IMR-90 (cell line): ENCODE data around the gene PINLYP.

Experiments used
- BHLHE40 ChIP-seq: fragments of 150-350 bp; IDR thresholded peaks from 2 replicates; pipeline ENCODE4 v1.6.1; 2016; ENCODE audit warnings: mild to moderate bottlenecking, low read depth, low read length
- CEBPB ChIP-seq: IDR thresholded peaks from 2 replicates; pipeline ENCODE4 v1.6.1; 2012; ENCODE audit warnings: low read depth, low read length, improper control_type of control experiment
- FOS ChIP-seq: fragments of 150-350 bp; IDR thresholded peaks from 2 replicates; pipeline ENCODE4 v1.6.1; 2016; ENCODE audit warnings: low read depth, low read length
- MAFK ChIP-seq: IDR thresholded peaks from 2 replicates; pipeline ENCODE4 v1.6.1; 2012; ENCODE audit warnings: low read depth, low read length, improper control_type of control experiment
- MXI1 ChIP-seq: IDR thresholded peaks from 2 replicates; pipeline ENCODE4 v1.6.1; 2012; ENCODE audit warnings: low read depth, mild to moderate bottlenecking, low read length, moderate library complexity, borderline replicate concordance
- POLR2A ChIP-seq: IDR thresholded peaks from 2 replicates; pipeline ENCODE4 v1.6.1; 2012; ENCODE audit warnings: mild to moderate bottlenecking, low read depth, low read length
- RFX5 ChIP-seq: IDR thresholded peaks from 2 replicates; pipeline ENCODE4 v1.8.0; 2012; ENCODE audit warnings: low read depth, mild to moderate bottlenecking, low read length, moderate library complexity
- SMC3 ChIP-seq: fragments of 150-350 bp; IDR thresholded peaks from 2 replicates; pipeline ENCODE4 v1.6.1; 2016; ENCODE audit warnings: low read depth, mild to moderate bottlenecking, antibody characterized with exemption, low read length, moderate library complexity
- TF ChIP-seq, protein P1 (sequence below): conservative IDR thresholded peaks from 2 replicates; pipeline ENCODE4 v1.5.1; 2012; ENCODE audit warnings: mild to moderate bottlenecking, low read depth, low read length, improper control_type of control experiment

DNA sequence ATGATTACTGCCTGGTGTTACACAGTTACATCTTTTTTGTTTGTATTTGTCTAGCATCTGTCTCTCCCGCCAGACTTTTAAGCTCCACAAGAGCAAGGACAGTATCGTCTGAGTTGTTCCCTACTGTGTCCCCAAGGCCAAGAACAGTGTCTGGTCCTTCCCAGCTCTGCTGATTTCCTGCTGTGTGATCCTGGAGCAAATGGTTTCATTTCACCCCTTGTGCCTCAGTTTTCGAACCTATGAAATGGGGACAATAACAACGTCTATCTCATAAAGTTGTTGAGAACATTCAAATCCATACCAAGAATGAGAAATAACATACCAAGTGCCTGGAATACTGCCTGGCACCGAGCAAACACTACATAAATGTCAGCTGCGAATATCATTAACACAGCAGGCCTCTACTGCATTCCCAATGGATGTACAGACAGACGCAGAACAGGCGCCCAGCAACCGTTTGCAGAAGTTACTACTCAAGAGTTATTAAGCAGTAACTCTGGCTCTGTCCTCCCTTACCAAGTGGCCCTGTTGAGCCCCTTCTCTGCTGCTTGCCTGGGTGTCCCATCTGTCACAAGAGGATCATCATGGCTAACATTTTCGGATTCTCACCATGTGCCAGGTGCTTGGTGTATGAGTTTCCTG, 11.7 kb upstream of the PINLYP start:
- TF ChIP-seq MAFK = no peak
- no peak for TF ChIP-seq MXI1
- TF ChIP-seq CEBPB = no peak
- TF ChIP-seq, protein P1, sequence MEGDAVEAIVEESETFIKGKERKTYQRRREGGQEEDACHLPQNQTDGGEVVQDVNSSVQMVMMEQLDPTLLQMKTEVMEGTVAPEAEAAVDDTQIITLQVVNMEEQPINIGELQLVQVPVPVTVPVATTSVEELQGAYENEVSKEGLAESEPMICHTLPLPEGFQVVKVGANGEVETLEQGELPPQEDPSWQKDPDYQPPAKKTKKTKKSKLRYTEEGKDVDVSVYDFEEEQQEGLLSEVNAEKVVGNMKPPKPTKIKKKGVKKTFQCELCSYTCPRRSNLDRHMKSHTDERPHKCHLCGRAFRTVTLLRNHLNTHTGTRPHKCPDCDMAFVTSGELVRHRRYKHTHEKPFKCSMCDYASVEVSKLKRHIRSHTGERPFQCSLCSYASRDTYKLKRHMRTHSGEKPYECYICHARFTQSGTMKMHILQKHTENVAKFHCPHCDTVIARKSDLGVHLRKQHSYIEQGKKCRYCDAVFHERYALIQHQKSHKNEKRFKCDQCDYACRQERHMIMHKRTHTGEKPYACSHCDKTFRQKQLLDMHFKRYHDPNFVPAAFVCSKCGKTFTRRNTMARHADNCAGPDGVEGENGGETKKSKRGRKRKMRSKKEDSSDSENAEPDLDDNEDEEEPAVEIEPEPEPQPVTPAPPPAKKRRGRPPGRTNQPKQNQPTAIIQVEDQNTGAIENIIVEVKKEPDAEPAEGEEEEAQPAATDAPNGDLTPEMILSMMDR = no peak
- no peak for TF ChIP-seq POLR2A
- no peak for TF ChIP-seq RFX5
- no peak for TF ChIP-seq FOS
- no peak for TF ChIP-seq BHLHE40
- no peak for TF ChIP-seq SMC3
